ENCODE data around the gene SPOCD1. TPM values are rescaled to one million over a fixed set of nuclear protein-coding genes. Genes with fewer than 3 reads are reported as not detected.

SPOCD1 gene
- total RNA-seq, 2 donors from 2014 or later: 2.0 to 3.1 TPM

GRCh38 chr1:31752952-31753475 lies 62.8 kb downstream of the SPOCD1 start:
- DNase-seq: no peak
- no peak overlapping the region for H3K4me3 ChIP-seq (ENCODE audit: low read length)
- H3K27me3 ChIP-seq (ENCODE audit: control insufficient read depth, insufficient read depth, low read length, poor library complexity, severe bottlenecking): no peaks in the 10 kb centered on the region
- Mint-ChIP-seq H3K27ac (no peak overlapping the region), H3K27me3 (ENCODE audit: insufficient read depth) (no peaks in the 10 kb centered on the region), H3K4me1 (peaks cover 10% of the 10 kb centered on the region), H3K4me3 (no peak overlapping the region), H3K9me3 (no peaks in the 10 kb centered on the region), H3K36me3 (ENCODE audit: low read depth) (no peaks in the 10 kb centered on the region)
- no peak for TF ChIP-seq CTCF (conservative IDR thresholded peaks at IDR 0.05)
- H3K36me3 ChIP-seq (ENCODE audit: control insufficient read depth, insufficient read depth, low read length): no peaks in the 10 kb centered on the region
- H3K9me3 ChIP-seq (ENCODE audit: control insufficient read depth, low read length): no peaks in the 10 kb centered on the region
- 91 to 92% methylated on average over 2 to 12 of the region's 12 CpGs for WGBS, 2 experiments (ENCODE audit: insufficient coverage in 1 of 2, insufficient read length in 1 of 2)
- no peak overlapping the region for H3K9ac ChIP-seq (ENCODE audit: extremely low read depth, low read length, poor library complexity, severe bottlenecking)
- H3K4me1 ChIP-seq (ENCODE audit: control insufficient read depth, insufficient read depth, low read length): peaks cover 5% of the 10 kb centered on the region
- H3K27ac ChIP-seq (ENCODE audit: low read depth, low read length): no peak overlapping the region

- DNase-seq: no peak
- Histone ChIP-seq H3K4me1 (ENCODE audit: control insufficient read depth, insufficient read depth, low read length) (peaks cover 5% of the 10 kb centered on the region), H3K4me3 (ENCODE audit: low read length) (no peak overlapping the region), H3K27ac (ENCODE audit: low read depth, low read length) (no peak overlapping the region), H3K36me3 (ENCODE audit: control insufficient read depth, insufficient read depth, low read length) (no peaks in the 10 kb centered on the region), H3K27me3 (ENCODE audit: control insufficient read depth, insufficient read depth, low read length, poor library complexity, severe bottlenecking) (no peaks in the 10 kb centered on the region), H3K9ac (ENCODE audit: extremely low read depth, low read length, poor library complexity, severe bottlenecking) (no peak overlapping the region), H3K9me3 (ENCODE audit: control insufficient read depth, low read length) (no peaks in the 10 kb centered on the region)
- H3K4me3 Mint-ChIP-seq: no peak overlapping the region
- no peaks in the 10 kb centered on the region for H3K9me3 Mint-ChIP-seq
- H3K27me3 Mint-ChIP-seq (ENCODE audit: insufficient read depth): no peaks in the 10 kb centered on the region
- H3K36me3 Mint-ChIP-seq (ENCODE audit: low read depth): no peaks in the 10 kb centered on the region
- 56% methylated on average over 4 to 7 of the region's 7 CpGs for WGBS, 2 experiments (ENCODE audit: insufficient coverage in 1 of 2, insufficient read length in 1 of 2)
- H3K27ac Mint-ChIP-seq: no peak overlapping the region
- H3K4me1 Mint-ChIP-seq: peaks cover 17% of the 10 kb centered on the region
- TF ChIP-seq CTCF (conservative IDR thresholded peaks at IDR 0.05): no peak
Observed at GRCh38 chr1:31752258-31752657, 63.6 kb downstream of the SPOCD1 start.

- H3K27ac Mint-ChIP-seq: no peak overlapping the region
- no peaks in the 10 kb centered on the region for H3K27me3 ChIP-seq (ENCODE audit: control insufficient read depth, insufficient read depth, low read length, poor library complexity, severe bottlenecking)
- DNase-seq: no peak
Observed at GRCh38 chr1:31751822-31752241, 64.0 kb downstream of the SPOCD1 start.

More at GRCh38 chr1:31751822-31752241, 64.0 kb downstream of the SPOCD1 start:
- WGBS, 2 experiments (ENCODE audit: insufficient coverage in 1 of 2, insufficient read length in 1 of 2): 86% methylated on average over 5 of the region's 5 CpGs; no CpG with 5 or more reads in 1 of the 2 experiments
- Histone ChIP-seq H3K27ac (ENCODE audit: low read depth, low read length) (no peak overlapping the region), H3K4me3 (ENCODE audit: low read length) (no peak overlapping the region), H3K9me3 (ENCODE audit: control insufficient read depth, low read length) (no peaks in the 10 kb centered on the region), H3K4me1 (ENCODE audit: control insufficient read depth, insufficient read depth, low read length) (peaks cover 5% of the 10 kb centered on the region), H3K36me3 (ENCODE audit: control insufficient read depth, insufficient read depth, low read length) (no peaks in the 10 kb centered on the region), H3K9ac (ENCODE audit: extremely low read depth, low read length, poor library complexity, severe bottlenecking) (no peak overlapping the region)
- Mint-ChIP-seq H3K4me1 (peaks cover 21% of the 10 kb centered on the region), H3K36me3 (ENCODE audit: low read depth) (no peaks in the 10 kb centered on the region), H3K4me3 (no peak overlapping the region), H3K27me3 (ENCODE audit: insufficient read depth) (no peaks in the 10 kb centered on the region), H3K9me3 (no peaks in the 10 kb centered on the region)
- no peak for TF ChIP-seq CTCF (conservative IDR thresholded peaks at IDR 0.05)
